ENCODE results near the gene SPATA22. TPM values are rescaled to one million over a fixed set of nuclear protein-coding genes. Genes with fewer than 3 reads are reported as not detected.

Gene SPATA22
- total RNA-seq, 4 donors from 2014 or later, result not detected

- H3K27me3 ChIP-seq, result no peaks in the 10 kb centered on the region
- no peak for DNase-seq (ENCODE audit: low spot score in 2 of 2)
- no peaks in the 10 kb centered on the region for H3K36me3 ChIP-seq
- WGBS, result 65% methylated on average over 1 of the region's 1 CpG
- H3K4me1 ChIP-seq, result no peaks in the 10 kb centered on the region
- TF ChIP-seq EP300 (IDR thresholded peaks at IDR 0.05) (no peak), POLR2A (IDR thresholded peaks at IDR 0.05) (no peak), POLR2AphosphoS5 (IDR thresholded peaks at IDR 0.05) (no peak)
- TF ChIP-seq, protein P1, sequence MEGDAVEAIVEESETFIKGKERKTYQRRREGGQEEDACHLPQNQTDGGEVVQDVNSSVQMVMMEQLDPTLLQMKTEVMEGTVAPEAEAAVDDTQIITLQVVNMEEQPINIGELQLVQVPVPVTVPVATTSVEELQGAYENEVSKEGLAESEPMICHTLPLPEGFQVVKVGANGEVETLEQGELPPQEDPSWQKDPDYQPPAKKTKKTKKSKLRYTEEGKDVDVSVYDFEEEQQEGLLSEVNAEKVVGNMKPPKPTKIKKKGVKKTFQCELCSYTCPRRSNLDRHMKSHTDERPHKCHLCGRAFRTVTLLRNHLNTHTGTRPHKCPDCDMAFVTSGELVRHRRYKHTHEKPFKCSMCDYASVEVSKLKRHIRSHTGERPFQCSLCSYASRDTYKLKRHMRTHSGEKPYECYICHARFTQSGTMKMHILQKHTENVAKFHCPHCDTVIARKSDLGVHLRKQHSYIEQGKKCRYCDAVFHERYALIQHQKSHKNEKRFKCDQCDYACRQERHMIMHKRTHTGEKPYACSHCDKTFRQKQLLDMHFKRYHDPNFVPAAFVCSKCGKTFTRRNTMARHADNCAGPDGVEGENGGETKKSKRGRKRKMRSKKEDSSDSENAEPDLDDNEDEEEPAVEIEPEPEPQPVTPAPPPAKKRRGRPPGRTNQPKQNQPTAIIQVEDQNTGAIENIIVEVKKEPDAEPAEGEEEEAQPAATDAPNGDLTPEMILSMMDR (IDR thresholded peaks at IDR 0.05), result no peak
- no peak overlapping the region for H3K4me3 ChIP-seq
- H3K9me3 ChIP-seq, result no peaks in the 10 kb centered on the region
- no peak overlapping the region for H3K27ac ChIP-seq
Measured at GRCh38 chr17:3503285-3503684, 31.7 kb upstream of the SPATA22 start.

DNA sequence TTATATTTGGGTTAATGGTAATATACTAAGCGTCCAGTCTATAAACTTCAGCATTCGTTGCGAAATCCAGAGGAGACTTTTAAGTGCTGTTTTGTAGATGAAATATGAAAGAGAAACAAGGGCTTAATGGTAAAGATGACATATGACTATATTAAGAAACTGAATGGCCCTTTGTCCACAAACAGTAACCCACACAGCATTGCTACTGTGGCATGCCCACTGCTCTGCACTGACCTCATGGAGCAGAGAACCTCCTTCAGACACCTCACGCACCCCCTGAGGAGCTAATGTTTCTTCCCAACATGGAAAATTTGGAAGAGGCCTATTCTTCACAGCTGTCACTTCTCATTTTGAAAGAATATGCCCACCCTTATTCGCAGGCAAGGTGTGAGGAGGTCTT, 30.8 kb upstream of the SPATA22 start:
- Histone ChIP-seq H3K27me3 (no peaks in the 10 kb centered on the region), H3K4me1 (no peaks in the 10 kb centered on the region), H3K36me3 (no peaks in the 10 kb centered on the region), H3K9me3 (no peaks in the 10 kb centered on the region), H3K4me3 (no peak overlapping the region), H3K27ac (no peak overlapping the region)
- no peak for DNase-seq (ENCODE audit: low spot score in 2 of 2)
- TF ChIP-seq EP300 (IDR thresholded peaks at IDR 0.05) (no peak), POLR2AphosphoS5 (IDR thresholded peaks at IDR 0.05) (no peak), POLR2A (IDR thresholded peaks at IDR 0.05) (no peak)
- TF ChIP-seq, protein P1 (IDR thresholded peaks at IDR 0.05), result no peak
- WGBS, result 72% methylated on average over 5 of the region's 5 CpGs

DNA sequence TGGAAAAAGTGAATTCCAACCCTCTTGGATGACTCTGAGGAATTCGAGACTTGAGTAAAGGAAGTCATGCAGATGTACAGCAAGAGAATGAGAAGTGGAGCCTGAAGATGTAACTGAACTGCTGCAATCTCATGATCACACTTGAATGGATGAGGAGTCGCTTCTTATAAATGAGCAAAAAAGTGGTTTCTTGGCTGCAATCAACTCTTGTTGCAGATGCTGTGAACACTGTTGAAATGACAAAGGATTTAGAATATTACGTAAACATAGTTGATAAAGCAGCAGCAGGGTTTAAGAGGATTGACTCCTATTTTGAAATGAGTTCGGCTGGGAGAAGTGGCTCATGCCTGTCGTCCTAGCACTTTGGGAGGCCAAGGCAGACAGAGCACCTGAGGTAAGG, 29.7 kb upstream of the SPATA22 start:
- H3K27me3 ChIP-seq, result no peaks in the 10 kb centered on the region
- no peaks in the 10 kb centered on the region for H3K36me3 ChIP-seq
- TF ChIP-seq EP300 (IDR thresholded peaks at IDR 0.05) (no peak), POLR2AphosphoS5 (IDR thresholded peaks at IDR 0.05) (no peak), POLR2A (IDR thresholded peaks at IDR 0.05) (no peak)
- TF ChIP-seq, protein P1 (IDR thresholded peaks at IDR 0.05), result no peak
- no peak overlapping the region for H3K4me3 ChIP-seq
- no peaks in the 10 kb centered on the region for H3K4me1 ChIP-seq
- no peaks in the 10 kb centered on the region for H3K9me3 ChIP-seq
- no peak for DNase-seq (ENCODE audit: low spot score in 2 of 2)
- no peak overlapping the region for H3K27ac ChIP-seq
- 84% methylated on average over 5 of the region's 5 CpGs for WGBS

- 65% methylated on average over 7 of the region's 7 CpGs for WGBS
- Histone ChIP-seq H3K27me3 (no peaks in the 10 kb centered on the region), H3K9me3 (no peaks in the 10 kb centered on the region), H3K27ac (no peak overlapping the region), H3K36me3 (no peaks in the 10 kb centered on the region), H3K4me1 (no peaks in the 10 kb centered on the region), H3K4me3 (no peak overlapping the region)
- TF ChIP-seq POLR2AphosphoS5 (IDR thresholded peaks at IDR 0.05) (no peak), EP300 (IDR thresholded peaks at IDR 0.05) (no peak), POLR2A (IDR thresholded peaks at IDR 0.05) (no peak)
- TF ChIP-seq, protein P1 (IDR thresholded peaks at IDR 0.05), result no peak
- no peak for DNase-seq (ENCODE audit: low spot score in 2 of 2)
Measured at GRCh38 chr17:3497101-3497500, 25.5 kb upstream of the SPATA22 start.

GRCh38 chr17:3485481-3486068, 14.0 kb upstream of the SPATA22 start:
- WGBS, result 75% methylated on average over 8 of the region's 8 CpGs
- TF ChIP-seq, protein P1 (IDR thresholded peaks at IDR 0.05), result no peak
- TF ChIP-seq POLR2AphosphoS5 (IDR thresholded peaks at IDR 0.05) (no peak), EP300 (IDR thresholded peaks at IDR 0.05) (no peak), POLR2A (IDR thresholded peaks at IDR 0.05) (no peak)
- Histone ChIP-seq H3K27me3 (no peaks in the 10 kb centered on the region), H3K9me3 (no peaks in the 10 kb centered on the region), H3K27ac (no peak overlapping the region), H3K4me3 (no peak overlapping the region), H3K36me3 (no peaks in the 10 kb centered on the region), H3K4me1 (no peaks in the 10 kb centered on the region)
- no peak for DNase-seq (ENCODE audit: low spot score in 2 of 2)
